ENCODE results near the gene ZBTB20.
A peak's percentile ranks its signal among the peaks of the same experiment; 100 is the strongest.

ZBTB20 gene

GRCh38 chr3:114668099-114668498 is 479.0 kb downstream of the ZBTB20 start:
- H2AK5ac ChIP-seq (ENCODE audit: low read length, severe bottlenecking) = no peak overlapping the region
- DNase-seq = peak; percentile 22
- WGBS = 90% methylated on average over 2 of the region's 2 CpGs

GRCh38 chr3:114666623-114667022 is 480.5 kb downstream of the ZBTB20 start:
- H3K27me3 ChIP-seq (ENCODE audit: control insufficient read depth in 1 of 2, insufficient read depth in 1 of 2, low read length in 2 of 2) = no peaks in the 10 kb centered on the region
- H3K18ac ChIP-seq (ENCODE audit: low read depth in 1 of 2, low read length in 2 of 2) = no peak overlapping the region
- no peaks in the 10 kb centered on the region for H3K4me1 ChIP-seq (ENCODE audit: control insufficient read depth, insufficient read depth, low read depth, low read length)
- H4K91ac ChIP-seq (ENCODE audit: low read length) = no peak overlapping the region
- no peak overlapping the region for H4K8ac ChIP-seq (ENCODE audit: low read length)
- H3K27ac ChIP-seq (ENCODE audit: low read length, poor library complexity, severe bottlenecking) = no peak overlapping the region
- no peak overlapping the region for H2BK5ac ChIP-seq (ENCODE audit: low read depth, low read length, poor library complexity, severe bottlenecking)
- H3K4me2 ChIP-seq (ENCODE audit: low read length, poor library complexity, severe bottlenecking) = no peak overlapping the region
- no peak overlapping the region for H3K9ac ChIP-seq (ENCODE audit: low read length)
- no peak overlapping the region for H2BK15ac ChIP-seq (ENCODE audit: low read depth, poor library complexity, severe bottlenecking)
- no peak overlapping the region for H2BK120ac ChIP-seq (ENCODE audit: low read depth, low read length)
- H3K36me3 ChIP-seq (ENCODE audit: control insufficient read depth in 1 of 2, insufficient read depth in 2 of 2, low read depth in 1 of 2, low read length in 2 of 2) = no peaks in the 10 kb centered on the region
- no peak overlapping the region for H2AK5ac ChIP-seq (ENCODE audit: low read length, severe bottlenecking)
- 88% methylated on average over 3 of the region's 3 CpGs for WGBS
- H2AFZ ChIP-seq (ENCODE audit: low read depth, low read length) = no peak overlapping the region
- H3K4me3 ChIP-seq (ENCODE audit: insufficient read depth in 1 of 2, low read depth in 1 of 2, low read length in 2 of 2) = no peak overlapping the region
- H3K23ac ChIP-seq (ENCODE audit: low read length in 2 of 2) = no peak overlapping the region
- H3K79me1 ChIP-seq (replicated peaks; ENCODE audit: low read length, poor library complexity, severe bottlenecking) = peaks cover 4% of the 10 kb centered on the region
- no peak overlapping the region for H2BK12ac ChIP-seq (ENCODE audit: low read length in 2 of 2)
- no peak for DNase-seq
- H3K4ac ChIP-seq (ENCODE audit: low read depth in 1 of 2, low read length in 2 of 2) = no peak overlapping the region
- no peak overlapping the region for H3K14ac ChIP-seq (ENCODE audit: low read length in 2 of 2)
- H3K9me3 ChIP-seq (ENCODE audit: control insufficient read depth, low read length) = no peaks in the 10 kb centered on the region

More at GRCh38 chr3:114668099-114668498, 479.0 kb downstream of the ZBTB20 start:
- Histone ChIP-seq H3K18ac (ENCODE audit: low read depth in 1 of 2, low read length in 2 of 2) (no peak overlapping the region), H3K36me3 (ENCODE audit: control insufficient read depth in 1 of 2, insufficient read depth in 2 of 2, low read depth in 1 of 2, low read length in 2 of 2) (no peaks in the 10 kb centered on the region), H2BK120ac (ENCODE audit: low read depth, low read length) (no peak overlapping the region), H3K27ac (ENCODE audit: low read length, poor library complexity, severe bottlenecking) (no peak overlapping the region), H3K14ac (ENCODE audit: low read length in 2 of 2) (no peak overlapping the region), H3K4ac (ENCODE audit: low read depth in 1 of 2, low read length in 2 of 2) (no peak overlapping the region), H3K79me1 (replicated peaks; ENCODE audit: low read length, poor library complexity, severe bottlenecking) (peaks cover 4% of the 10 kb centered on the region), H3K9me3 (ENCODE audit: control insufficient read depth, low read length) (no peaks in the 10 kb centered on the region), H3K4me3 (ENCODE audit: insufficient read depth in 1 of 2, low read depth in 1 of 2, low read length in 2 of 2) (no peak overlapping the region), H2BK5ac (ENCODE audit: low read depth, low read length, poor library complexity, severe bottlenecking) (no peak overlapping the region), H2BK12ac (ENCODE audit: low read length in 2 of 2) (no peak overlapping the region), H3K9ac (ENCODE audit: low read length) (no peak overlapping the region), H3K4me1 (ENCODE audit: control insufficient read depth, insufficient read depth, low read depth, low read length) (no peaks in the 10 kb centered on the region), H3K4me2 (ENCODE audit: low read length, poor library complexity, severe bottlenecking) (no peak overlapping the region), H2BK15ac (ENCODE audit: low read depth, poor library complexity, severe bottlenecking) (no peak overlapping the region), H3K27me3 (ENCODE audit: control insufficient read depth in 1 of 2, insufficient read depth in 1 of 2, low read length in 2 of 2) (no peaks in the 10 kb centered on the region), H4K8ac (ENCODE audit: low read length) (no peak overlapping the region), H3K23ac (ENCODE audit: low read length in 2 of 2) (no peak overlapping the region), H4K91ac (ENCODE audit: low read length) (no peak overlapping the region), H2AFZ (ENCODE audit: low read depth, low read length) (no peak overlapping the region)

- H3K4me1 ChIP-seq (ENCODE audit: control insufficient read depth, insufficient read depth, low read depth, low read length) = no peaks in the 10 kb centered on the region
- no peaks in the 10 kb centered on the region for H3K27me3 ChIP-seq (ENCODE audit: control insufficient read depth in 1 of 2, insufficient read depth in 1 of 2, low read length in 2 of 2)
- H2AFZ ChIP-seq (ENCODE audit: low read depth, low read length) = no peak overlapping the region
- H4K8ac ChIP-seq (ENCODE audit: low read length) = no peak overlapping the region
- no peak overlapping the region for H3K9ac ChIP-seq (ENCODE audit: low read length)
- H2BK15ac ChIP-seq (ENCODE audit: low read depth, poor library complexity, severe bottlenecking) = no peak overlapping the region
- no peak overlapping the region for H3K4me3 ChIP-seq (ENCODE audit: insufficient read depth in 1 of 2, low read depth in 1 of 2, low read length in 2 of 2)
- no peak overlapping the region for H2BK12ac ChIP-seq (ENCODE audit: low read length in 2 of 2)
- H3K79me1 ChIP-seq (replicated peaks; ENCODE audit: low read length, poor library complexity, severe bottlenecking) = peaks cover 4% of the 10 kb centered on the region
- no peak overlapping the region for H3K4ac ChIP-seq (ENCODE audit: low read depth in 1 of 2, low read length in 2 of 2)
- no peak overlapping the region for H2AK5ac ChIP-seq (ENCODE audit: low read length, severe bottlenecking)
- no peak overlapping the region for H3K27ac ChIP-seq (ENCODE audit: low read length, poor library complexity, severe bottlenecking)
- no peaks in the 10 kb centered on the region for H3K9me3 ChIP-seq (ENCODE audit: control insufficient read depth, low read length)
- no peak overlapping the region for H3K18ac ChIP-seq (ENCODE audit: low read depth in 1 of 2, low read length in 2 of 2)
- H3K23ac ChIP-seq (ENCODE audit: low read length in 2 of 2) = no peak overlapping the region
- H3K4me2 ChIP-seq (ENCODE audit: low read length, poor library complexity, severe bottlenecking) = no peak overlapping the region
- no peak overlapping the region for H3K14ac ChIP-seq (ENCODE audit: low read length in 2 of 2)
- H4K91ac ChIP-seq (ENCODE audit: low read length) = no peak overlapping the region
- no peak overlapping the region for H2BK5ac ChIP-seq (ENCODE audit: low read depth, low read length, poor library complexity, severe bottlenecking)
- no peaks in the 10 kb centered on the region for H3K36me3 ChIP-seq (ENCODE audit: control insufficient read depth in 1 of 2, insufficient read depth in 2 of 2, low read depth in 1 of 2, low read length in 2 of 2)
- no peak for DNase-seq
- H2BK120ac ChIP-seq (ENCODE audit: low read depth, low read length) = no peak overlapping the region
Measured at GRCh38 chr3:114664006-114664405, 483.1 kb downstream of the ZBTB20 start.

GRCh38 chr3:114660808-114661207 is 486.3 kb downstream of the ZBTB20 start:
- Histone ChIP-seq H2AFZ (ENCODE audit: low read depth, low read length) (no peak overlapping the region), H4K91ac (ENCODE audit: low read length) (no peak overlapping the region), H4K8ac (ENCODE audit: low read length) (no peak overlapping the region), H3K79me1 (replicated peaks; ENCODE audit: low read length, poor library complexity, severe bottlenecking) (peaks cover 7% of the 10 kb centered on the region), H2AK5ac (ENCODE audit: low read length, severe bottlenecking) (no peak overlapping the region), H3K9me3 (ENCODE audit: control insufficient read depth, low read length) (no peaks in the 10 kb centered on the region), H2BK15ac (ENCODE audit: low read depth, poor library complexity, severe bottlenecking) (no peak overlapping the region), H3K23ac (ENCODE audit: low read length in 2 of 2) (no peak overlapping the region), H2BK120ac (ENCODE audit: low read depth, low read length) (no peak overlapping the region), H3K14ac (ENCODE audit: low read length in 2 of 2) (no peak overlapping the region), H3K4me1 (ENCODE audit: control insufficient read depth, insufficient read depth, low read depth, low read length) (no peaks in the 10 kb centered on the region), H3K27ac (ENCODE audit: low read length, poor library complexity, severe bottlenecking) (no peak overlapping the region), H2BK5ac (ENCODE audit: low read depth, low read length, poor library complexity, severe bottlenecking) (no peak overlapping the region), H3K4me2 (ENCODE audit: low read length, poor library complexity, severe bottlenecking) (no peak overlapping the region), H3K18ac (ENCODE audit: low read depth in 1 of 2, low read length in 2 of 2) (no peak overlapping the region), H3K9ac (ENCODE audit: low read length) (no peak overlapping the region), H3K4ac (ENCODE audit: low read depth in 1 of 2, low read length in 2 of 2) (no peak overlapping the region), H3K27me3 (ENCODE audit: control insufficient read depth in 1 of 2, insufficient read depth in 1 of 2, low read length in 2 of 2) (no peaks in the 10 kb centered on the region), H2BK12ac (ENCODE audit: low read length in 2 of 2) (no peak overlapping the region), H3K36me3 (ENCODE audit: control insufficient read depth in 1 of 2, insufficient read depth in 2 of 2, low read depth in 1 of 2, low read length in 2 of 2) (no peaks in the 10 kb centered on the region), H3K4me3 (ENCODE audit: insufficient read depth in 1 of 2, low read depth in 1 of 2, low read length in 2 of 2) (no peak overlapping the region)
- no peak for DNase-seq
- WGBS = 100% methylated on average over 1 of the region's 1 CpG
